PC-3 (cell line): ENCODE results near the gene TGM3.

Experiments used
- CTCF ChIP-seq: fragments of 300-600 bp; sonication (generic); conservative IDR thresholded peaks from 2 replicates; pipeline ENCODE4 v1.5.1; 2017; ENCODE audit warnings: antibody characterized with exemption, low read depth, mild to moderate bottlenecking, low read length
- EZH2phosphoT487 ChIP-seq: fragments of 300-600 bp; sonication (generic); IDR thresholded peaks from 2 replicates; pipeline ENCODE4 v1.6.1; 2018; ENCODE audit warnings: mild to moderate bottlenecking, antibody characterized with exemption, low read length, borderline replicate concordance

- TF ChIP-seq CTCF (no peak), EZH2phosphoT487 (no peak)
Observed at GRCh38 chr20:2290486-2290885, 5.3 kb upstream of the TGM3 start.
